Adrenal gland (tissue), 12 donors: ENCODE data around the gene CCNQ. TPM values are rescaled to one million over a fixed set of nuclear protein-coding genes. Genes with fewer than 3 reads are reported as not detected.

Experiments used
- DNase-seq, 7 donors: peaks; one replicate each; pipeline ENCODE4 v3.0.0-alpha.2; 2019 to 2020
- H3K27ac ChIP-seq, 5 donors: fragments of 200-600 bp; sonication (generic) in 4 of 5; 1 replicate in 3 of 5; 2 replicates in 2 of 5; pipeline versions ENCODE4 v1.5.1 to v1.8.0; 2016 to 2020; ENCODE audit warnings: mild to moderate bottlenecking in 1 of 5
- H3K27me3 ChIP-seq: fragments of 200-600 bp; 2 replicates; pipeline ENCODE4 v1.8.0; 2021
- H3K36me3 ChIP-seq, 2 donors: fragments of 200-600 bp; replicated peaks in 1 of 2; 1 replicate in 1 of 2; 2 replicates in 1 of 2; pipeline versions ENCODE4 v1.5.1 to v1.8.0; 2018 to 2022
- H3K4me1 ChIP-seq, 2 donors: fragments of 200-600 bp; replicated peaks in 1 of 2; 1 replicate in 1 of 2; 2 replicates in 1 of 2; pipeline versions ENCODE4 v1.5.1 to v1.8.0; 2018 to 2021
- H3K4me3 ChIP-seq, 4 donors: fragments of 200-600 bp; sonication (generic) in 3 of 4; one replicate each; pipeline ENCODE4 v1.5.1; 2016 to 2018
- H3K9me3 ChIP-seq, 3 donors: fragments of 200-600 bp; sonication (generic) in 1 of 3; replicated peaks in 1 of 3; 1 replicate in 2 of 3; 2 replicates in 1 of 3; pipeline versions ENCODE4 v1.5.1 to v1.8.0; 2016 to 2021
- POLR2A ChIP-seq, 2 donors: fragments of 450-650 bp; IDR thresholded peaks; one replicate each; pipeline ENCODE4 v1.6.1; 2017; ENCODE audit warnings: antibody characterized with exemption in 2 of 2, mild to moderate bottlenecking in 2 of 2, moderate library complexity in 1 of 2
- WGBS, 4 donors: extraction: QIAGEN DNeasy Blood & Tissue Kit in 2 of 4; methylation state at CpG; one replicate each; pipeline versions ENCODE4 v1.1.5 to v1.1.7; 2013 to 2017; 5-methylcytosine and 5-hydroxymethylcytosine counted together
- intact Hi-C, 2 donors: fragments of 100-400 bp; cut with DNase I; formaldehyde crosslinking; loops; one replicate each; pipeline versions ENCODE4 v1.14.1 to v1.15.0; 2022 to 2023
- polyA plus RNA-seq, 3 donors: library from polyadenylated mRNA; stranded (reverse); fragments of 200-250 nt in 2 of 3; fragments of 350-450 nt in 1 of 3; fragmentation: Illumina TruSeq in 1 of 3; extraction: RNeasy Lipid Tissue Mini Kit (QIAGEN cat#74804) in 1 of 3; gene quantifications; one replicate each; pipeline ENCODE4 v1.2.3, GENCODE V29; 2013 to 2014
- total RNA-seq, 9 donors: library from RNA; depleted of rRNA in 4 of 9; stranded (reverse); fragments of >200 nt in 4 of 9; fragments of 120-200 nt in 1 of 9; fragmentation: NEBNext Ultra II Directional in 1 of 9; extraction: Animal tissue kit (Norgen Biotek cat#: 25700) in 1 of 9; gene quantifications; one replicate each; pipeline versions ENCODE4 v1.1.0 to v1.2.4, GENCODE V29; 2013 to 2023
- TF ChIP-seq, protein P1 (sequence below), 6 experiments: fragments of 450-650 bp in 4 of 6; fragments of 200-600 bp in 2 of 6; sonication (generic) in 1 of 6; IDR thresholded peaks; 1 replicate in 5 of 6; 2 replicates in 1 of 6; pipeline versions ENCODE4 v1.5.1 to v1.8.0; 2016 to 2021; ENCODE audit warnings: antibody characterized with exemption in 6 of 6, mild to moderate bottlenecking in 2 of 6, moderate library complexity in 1 of 6
- donor health status: healthy with polysubstance abuse.
- donor health status: Bipolar disorder and iron deficiency.
- donor health status: DM: yes; HTN: yes; CAD: no.
- donor health status: DM: no; HTN: no; CAD: no.
- donor health status: DM: no; HTN: no; CAD: no.
- donor health status: DM: yes; HTN: yes; CAD: no.

CCNQ gene
- total and polyA plus RNA-seq, 12 donors = 13.2 to 48.5 (median 24.2) TPM

GRCh38 chrX:153638041-153638371, 39.1 kb upstream of the CCNQ start:
- intact Hi-C loops = no loop called here
- H3K4me1 ChIP-seq = peaks cover 0 to 6% of the 10 kb centered on the region in 2 donors
- 83 to 94% (median 93%) methylated on average over 3 to 6 of the region's 6 CpGs; no CpG with 5 or more reads in 1 of the 4 donors for WGBS, 4 donors
- no peak overlapping the region for H3K27ac ChIP-seq
- H3K27me3 ChIP-seq = peaks cover 24% of the 10 kb centered on the region
- H3K4me3 ChIP-seq = no peak overlapping the region
- no peaks in the 10 kb centered on the region for H3K36me3 ChIP-seq
- H3K9me3 ChIP-seq = no peaks in the 10 kb centered on the region
- peak in 1 of 7 donors; percentile 2 for DNase-seq
- TF ChIP-seq, protein P1, sequence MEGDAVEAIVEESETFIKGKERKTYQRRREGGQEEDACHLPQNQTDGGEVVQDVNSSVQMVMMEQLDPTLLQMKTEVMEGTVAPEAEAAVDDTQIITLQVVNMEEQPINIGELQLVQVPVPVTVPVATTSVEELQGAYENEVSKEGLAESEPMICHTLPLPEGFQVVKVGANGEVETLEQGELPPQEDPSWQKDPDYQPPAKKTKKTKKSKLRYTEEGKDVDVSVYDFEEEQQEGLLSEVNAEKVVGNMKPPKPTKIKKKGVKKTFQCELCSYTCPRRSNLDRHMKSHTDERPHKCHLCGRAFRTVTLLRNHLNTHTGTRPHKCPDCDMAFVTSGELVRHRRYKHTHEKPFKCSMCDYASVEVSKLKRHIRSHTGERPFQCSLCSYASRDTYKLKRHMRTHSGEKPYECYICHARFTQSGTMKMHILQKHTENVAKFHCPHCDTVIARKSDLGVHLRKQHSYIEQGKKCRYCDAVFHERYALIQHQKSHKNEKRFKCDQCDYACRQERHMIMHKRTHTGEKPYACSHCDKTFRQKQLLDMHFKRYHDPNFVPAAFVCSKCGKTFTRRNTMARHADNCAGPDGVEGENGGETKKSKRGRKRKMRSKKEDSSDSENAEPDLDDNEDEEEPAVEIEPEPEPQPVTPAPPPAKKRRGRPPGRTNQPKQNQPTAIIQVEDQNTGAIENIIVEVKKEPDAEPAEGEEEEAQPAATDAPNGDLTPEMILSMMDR (IDR thresholded peaks at IDR 0.05) = no peak
- no peak for TF ChIP-seq POLR2A (IDR thresholded peaks at IDR 0.05)

- Histone ChIP-seq H3K4me3 (no peak overlapping the region), H3K9me3 (no peaks in the 10 kb centered on the region), H3K36me3 (no peaks in the 10 kb centered on the region), H3K27me3 (peaks cover 21% of the 10 kb centered on the region), H3K27ac (no peak overlapping the region), H3K4me1 (peaks cover 0 to 6% of the 10 kb centered on the region in 2 donors)
- 83 to 96% (median 85%) methylated on average over 7 to 24 of the region's 27 CpGs for WGBS, 4 donors
- TF ChIP-seq POLR2A (IDR thresholded peaks at IDR 0.05) = no peak
- intact Hi-C loops = no loop called here
- DNase-seq = peak in 1 of 7 donors; percentile 10
Observed at GRCh38 chrX:153637121-153638040, 38.4 kb upstream of the CCNQ start.

- Histone ChIP-seq H3K27ac (no peak overlapping the region), H3K4me1 (no peaks in the 10 kb centered on the region), H3K4me3 (no peak overlapping the region), H3K36me3 (no peaks in the 10 kb centered on the region), H3K27me3 (peaks cover 15% of the 10 kb centered on the region), H3K9me3 (no peaks in the 10 kb centered on the region)
- peak in 1 of 7 donors; percentile 1 for DNase-seq
- TF ChIP-seq, protein P1 (IDR thresholded peaks at IDR 0.05) = no peak
- TF ChIP-seq POLR2A (IDR thresholded peaks at IDR 0.05) = no peak
- 52 to 80% (median 64%) methylated on average over 2 to 5 of the region's 5 CpGs for WGBS, 4 donors
- intact Hi-C loops = no loop called here
Observed at GRCh38 chrX:153636716-153637115, 37.8 kb upstream of the CCNQ start.

DNA sequence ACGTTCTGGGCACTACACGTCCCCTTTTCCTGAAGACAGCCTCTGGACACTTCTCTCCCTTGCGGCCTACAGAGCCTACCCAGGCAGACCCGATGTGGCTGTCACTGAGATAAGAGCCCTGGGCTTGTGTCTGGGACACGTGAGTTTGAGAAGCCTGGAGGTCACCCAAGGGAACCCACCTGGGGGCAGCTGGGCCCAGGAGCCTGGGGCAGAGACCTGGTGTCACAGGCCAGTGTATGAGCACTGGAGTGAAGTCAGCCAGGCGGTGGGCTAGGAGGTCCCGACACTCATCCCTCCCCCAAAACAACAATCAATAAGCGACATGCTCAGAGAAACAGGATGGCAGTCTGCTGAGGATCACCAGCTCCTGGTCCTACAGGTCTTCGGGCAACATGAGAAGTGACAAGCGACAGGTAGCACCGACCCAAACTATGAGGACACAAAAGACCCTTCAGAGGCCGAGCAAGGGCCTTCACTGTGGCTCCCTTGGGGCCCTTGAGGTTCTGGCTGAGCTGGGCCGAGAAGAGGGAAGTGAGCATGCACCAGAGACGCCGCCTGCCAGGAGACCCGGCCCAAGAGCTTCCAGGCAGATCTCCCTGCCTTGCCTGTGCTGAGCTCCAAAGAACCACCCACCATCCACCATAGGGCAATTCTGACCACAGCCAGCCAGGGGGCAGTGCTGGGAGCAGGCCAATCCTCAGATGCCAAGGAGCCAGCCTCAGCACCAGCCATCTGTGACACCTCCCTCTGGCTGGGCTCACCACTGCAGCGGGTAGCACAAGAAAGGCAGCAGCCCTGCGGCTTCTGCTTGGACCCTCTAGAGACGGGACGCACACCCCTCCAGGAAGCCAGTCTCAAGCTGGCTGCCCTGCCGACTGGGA, 37.1 kb upstream of the CCNQ start:
- Histone ChIP-seq H3K27ac (no peak overlapping the region), H3K4me3 (no peak overlapping the region), H3K27me3 (peaks cover 8% of the 10 kb centered on the region), H3K36me3 (no peaks in the 10 kb centered on the region), H3K4me1 (no peaks in the 10 kb centered on the region), H3K9me3 (no peaks in the 10 kb centered on the region)
- WGBS, 4 donors = 73 to 100% (median 82%) methylated on average over 4 to 21 of the region's 21 CpGs
- TF ChIP-seq POLR2A (IDR thresholded peaks at IDR 0.05) = no peak
- TF ChIP-seq, protein P1 (IDR thresholded peaks at IDR 0.05) = peak in 1 of 6 experiments; percentile 17
- peak in 1 of 7 donors; percentile 11 for DNase-seq
- intact Hi-C loops = no loop called here
